ENCODE data around the gene VSIG4.

VSIG4 gene

DNA sequence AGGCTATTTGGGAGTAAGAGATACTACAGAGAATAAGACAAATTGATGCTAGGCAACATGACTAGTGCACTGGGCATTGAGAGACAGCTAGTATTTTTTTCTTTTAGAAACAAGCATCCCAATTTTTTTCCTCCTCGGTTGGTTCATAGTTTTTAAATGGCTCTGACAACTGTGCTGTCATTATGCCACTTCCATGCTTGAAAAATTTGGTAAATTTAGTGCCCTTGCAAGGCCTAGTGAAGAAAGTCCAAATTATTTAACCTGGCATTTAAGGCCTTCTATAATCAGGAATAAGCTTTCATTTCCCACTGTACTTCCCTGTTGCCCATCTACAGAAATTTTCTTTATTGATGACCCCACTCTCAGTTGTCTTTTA is 15.8 kb downstream of the VSIG4 start:
- in situ Hi-C loops (cut with MboI; ENCODE audit: low sequenced_read_pairs), result no loop called here

DNA sequence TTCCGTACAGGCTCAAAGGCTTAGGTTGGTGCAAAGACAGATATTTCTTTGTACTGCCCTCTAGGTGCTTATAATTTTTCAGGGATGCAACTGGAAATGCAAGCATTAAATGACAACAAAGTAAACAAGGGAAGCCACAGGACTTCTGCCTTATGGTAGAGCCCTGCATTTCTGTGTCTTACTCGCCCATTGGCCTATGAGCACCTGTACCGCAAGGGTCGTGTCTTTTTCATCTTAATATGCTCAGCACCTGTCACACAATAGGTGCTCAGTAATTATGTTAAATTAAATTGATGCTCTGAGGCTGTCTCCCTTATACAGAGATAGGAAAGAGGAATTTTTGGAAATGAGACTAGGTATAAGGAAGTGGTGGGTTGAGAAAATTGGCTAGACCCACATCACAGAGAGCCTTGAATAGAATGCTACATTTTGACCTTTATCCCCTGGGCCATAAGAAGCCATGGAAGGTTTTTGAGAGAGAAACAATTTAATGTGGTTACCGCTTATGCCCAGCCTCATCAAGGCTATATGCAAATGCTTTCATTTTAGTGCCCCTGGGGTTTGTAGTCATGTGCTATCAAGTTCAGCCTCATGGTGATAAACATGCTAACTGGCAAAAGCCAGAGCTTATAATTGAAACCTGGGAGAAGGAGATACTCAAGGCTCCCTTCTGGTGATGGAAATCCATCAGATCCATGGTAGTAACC is 16.3 kb downstream of the VSIG4 start:
- in situ Hi-C loops (cut with MboI; ENCODE audit: low sequenced_read_pairs), result no loop called here

DNA sequence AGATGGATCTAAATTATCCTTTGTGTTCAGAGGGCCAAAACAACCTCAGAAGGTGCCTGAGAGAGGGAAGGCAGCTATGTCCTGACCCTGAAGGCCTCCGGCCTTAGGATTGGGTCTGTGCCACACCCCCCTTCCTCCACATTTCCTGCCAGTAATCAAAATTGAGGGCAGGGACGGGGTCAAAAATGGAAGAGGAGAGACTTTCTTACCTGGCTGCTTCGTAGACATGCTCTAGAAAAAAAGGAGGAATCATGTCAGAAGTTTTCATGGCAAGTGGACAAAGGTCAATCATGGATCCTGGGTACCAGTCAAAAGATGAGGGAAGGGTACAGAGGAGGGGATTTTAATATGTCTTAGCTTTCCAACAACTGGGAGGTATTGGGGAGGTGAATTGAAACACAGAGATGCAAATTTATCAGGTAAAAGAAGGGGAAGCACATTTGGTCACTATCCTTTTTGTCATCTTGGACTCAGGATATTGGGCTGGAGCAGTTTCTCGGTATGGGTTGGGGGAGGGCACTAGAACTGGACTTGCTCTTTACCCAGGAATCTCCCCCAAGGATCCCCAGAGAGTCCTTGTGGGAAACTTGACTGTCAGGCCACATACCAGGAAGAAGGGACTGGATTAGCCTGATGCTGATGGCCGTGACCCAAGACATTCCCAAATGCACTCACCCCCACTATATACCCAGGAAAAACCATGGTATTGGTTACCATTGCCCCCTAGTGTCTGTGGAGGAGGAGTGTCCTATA is 17.1 kb downstream of the VSIG4 start:
- in situ Hi-C loops (cut with MboI; ENCODE audit: low sequenced_read_pairs), result no loop called here

DNA sequence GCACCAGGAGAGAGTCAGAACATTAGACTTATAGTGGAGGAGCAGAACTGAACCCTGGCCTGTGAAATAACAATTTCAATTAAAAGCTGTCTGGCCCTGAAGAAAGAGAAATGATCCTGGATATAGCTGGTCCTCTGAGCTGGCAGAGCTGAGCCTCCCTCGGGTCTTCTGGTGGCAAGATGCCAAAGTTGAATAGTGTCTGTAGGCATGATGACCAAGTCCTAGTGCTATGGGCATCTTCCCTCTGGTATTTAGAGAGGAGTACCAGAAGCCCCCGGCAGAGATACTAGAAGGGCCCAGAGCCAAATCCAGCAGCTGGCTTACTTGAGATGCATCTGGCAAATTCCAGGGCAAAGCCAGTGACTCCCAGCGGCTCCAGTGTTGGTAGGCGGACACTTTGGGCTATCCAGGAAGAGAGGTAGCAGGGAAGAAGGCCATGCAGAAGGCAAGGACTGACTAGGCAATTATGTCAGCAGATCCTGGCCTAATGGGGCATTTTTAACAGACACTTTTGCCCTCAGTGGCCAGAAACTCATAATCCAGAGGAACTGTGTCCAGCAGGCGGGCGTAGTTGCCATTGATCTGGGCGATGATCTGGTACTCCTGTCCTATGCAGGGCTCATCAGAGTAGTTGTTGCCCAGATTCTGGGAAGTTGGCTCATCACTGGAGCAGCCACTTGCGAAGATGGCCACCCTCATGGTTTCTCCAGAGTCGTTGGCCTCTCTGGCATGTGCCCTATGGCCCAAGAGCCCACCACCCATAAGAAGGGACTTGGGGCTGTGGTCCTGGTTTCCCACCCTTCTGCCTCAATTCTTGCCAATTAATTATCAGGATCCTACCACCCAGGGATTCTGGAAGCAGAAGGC is 17.9 kb downstream of the VSIG4 start:
- in situ Hi-C loops (cut with MboI; ENCODE audit: low sequenced_read_pairs), result no loop called here

DNA sequence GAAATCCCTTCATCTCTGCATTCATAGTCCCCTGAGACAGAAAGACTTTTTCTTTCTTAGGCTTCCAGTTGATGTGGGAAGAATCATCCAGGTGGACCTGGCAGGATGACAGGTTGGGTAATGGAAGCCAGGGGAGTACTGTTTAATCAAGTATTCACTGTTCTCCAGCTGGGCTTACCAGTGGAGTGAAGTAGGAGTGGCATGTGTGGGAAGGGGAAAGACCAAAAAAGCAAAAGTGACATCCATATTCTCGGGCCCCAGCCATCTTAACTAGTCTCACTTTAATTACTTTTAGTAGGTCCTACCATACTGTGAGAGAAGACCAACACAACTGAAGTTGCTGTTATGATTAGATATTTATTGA is 18.5 kb downstream of the VSIG4 start:
- in situ Hi-C loops (cut with MboI; ENCODE audit: low sequenced_read_pairs), result no loop called here

DNA sequence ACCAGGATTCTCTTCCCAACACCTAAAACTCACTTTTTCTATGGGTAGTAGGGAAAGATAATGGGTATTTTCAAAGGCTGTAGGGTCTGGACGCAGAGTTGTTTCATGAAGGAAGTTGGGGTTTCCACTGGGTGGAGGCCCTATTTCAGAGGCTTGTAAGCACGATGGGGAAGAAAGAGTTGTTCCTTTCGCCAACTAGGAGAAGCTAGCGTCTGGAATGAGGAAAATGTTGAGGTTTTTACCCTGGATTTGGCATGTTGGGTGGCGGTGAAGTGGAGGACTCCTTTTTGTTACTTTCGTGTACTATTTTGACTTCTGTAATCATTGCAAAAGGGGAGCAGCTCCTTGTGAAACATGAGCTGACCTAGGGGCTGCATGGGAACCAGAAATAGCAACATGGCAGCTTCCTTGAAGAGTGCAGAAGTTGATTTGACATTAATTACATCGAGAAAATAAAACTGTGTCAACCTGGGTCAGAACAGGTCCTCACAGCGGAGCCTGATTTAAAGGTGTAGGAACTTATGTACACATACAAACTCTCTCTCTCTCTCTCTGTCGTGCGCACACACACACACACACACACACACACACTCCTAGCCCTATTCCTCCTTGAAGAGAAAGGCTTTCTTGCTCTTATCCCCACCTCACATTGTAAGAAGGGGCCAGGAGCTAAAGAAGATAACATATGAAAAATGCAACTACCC is 19.1 kb downstream of the VSIG4 start:
- in situ Hi-C loops (cut with MboI; ENCODE audit: low sequenced_read_pairs), result no loop called here

DNA sequence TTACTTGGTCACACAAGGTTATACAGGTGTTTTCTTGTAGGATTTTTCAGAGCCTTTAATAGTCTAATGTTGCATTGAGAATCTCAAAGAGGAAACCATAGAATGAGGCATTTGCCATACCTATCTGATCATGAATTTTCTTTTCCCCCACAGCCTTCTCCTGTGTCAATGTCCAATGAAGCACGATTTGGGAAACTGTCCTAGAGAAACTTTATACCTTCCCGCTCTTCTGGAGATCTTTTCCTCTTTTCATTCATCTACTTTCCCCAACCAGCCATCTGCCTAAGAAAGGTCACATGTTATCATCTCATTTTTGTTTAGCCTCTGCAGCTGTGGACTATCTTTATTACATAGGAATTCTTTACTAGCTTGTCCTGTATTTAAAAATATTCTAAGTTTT is 19.9 kb downstream of the VSIG4 start:
- in situ Hi-C loops (cut with MboI; ENCODE audit: low sequenced_read_pairs), result no loop called here

DNA sequence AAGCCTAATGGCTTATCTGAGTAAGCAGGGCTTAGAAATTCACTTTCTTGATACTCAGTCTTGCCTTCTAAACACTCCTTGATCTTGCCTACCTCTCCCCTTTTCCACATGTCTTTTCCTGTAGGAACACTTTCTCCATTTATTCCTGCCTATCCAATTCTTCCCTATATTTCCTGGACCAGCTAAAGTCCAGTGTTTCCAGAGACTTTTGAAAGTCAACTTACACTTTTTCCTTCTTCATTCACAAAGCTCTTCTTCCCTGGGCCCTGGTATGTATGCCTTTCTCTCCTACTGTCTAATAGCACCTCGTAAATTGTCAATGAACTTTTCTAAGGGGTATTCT is 20.6 kb downstream of the VSIG4 start:
- in situ Hi-C loops (cut with MboI; ENCODE audit: low sequenced_read_pairs), result no loop called here

DNA sequence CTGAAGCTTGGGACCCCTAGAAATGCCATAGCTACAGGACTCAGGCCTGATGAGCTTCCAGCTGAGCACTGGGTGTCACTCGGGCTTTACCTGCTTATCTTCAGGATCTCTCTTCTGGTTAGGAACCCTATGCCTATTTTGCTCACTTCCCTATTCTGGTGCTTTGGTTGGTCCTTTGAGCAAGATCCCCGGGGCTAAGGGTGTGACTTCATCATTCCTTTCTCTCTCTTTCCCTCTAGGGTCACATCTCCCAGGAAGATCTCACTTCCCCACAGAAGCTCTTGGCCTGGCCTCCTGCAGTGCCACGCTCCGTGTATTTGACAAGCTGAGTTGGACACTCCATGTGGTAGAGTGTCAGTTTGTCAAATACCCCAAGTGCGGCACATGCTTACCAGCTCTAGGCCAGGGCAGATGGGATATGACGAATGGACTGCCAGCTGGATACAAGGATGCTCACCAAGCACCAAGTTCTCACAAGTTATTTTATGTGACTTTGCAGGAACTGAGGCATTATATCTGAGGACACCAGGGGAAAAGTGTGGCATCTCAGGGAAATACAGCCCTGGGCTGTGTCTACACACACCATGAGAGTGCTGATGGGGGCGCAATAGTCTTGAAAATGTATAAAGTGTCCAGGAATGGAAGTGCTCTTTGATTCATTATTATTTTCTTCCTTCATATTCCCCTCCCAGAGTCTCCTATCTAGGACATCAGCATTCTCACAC is 21.1 kb downstream of the VSIG4 start:
- in situ Hi-C loops (cut with MboI; ENCODE audit: low sequenced_read_pairs), result no loop called here

DNA sequence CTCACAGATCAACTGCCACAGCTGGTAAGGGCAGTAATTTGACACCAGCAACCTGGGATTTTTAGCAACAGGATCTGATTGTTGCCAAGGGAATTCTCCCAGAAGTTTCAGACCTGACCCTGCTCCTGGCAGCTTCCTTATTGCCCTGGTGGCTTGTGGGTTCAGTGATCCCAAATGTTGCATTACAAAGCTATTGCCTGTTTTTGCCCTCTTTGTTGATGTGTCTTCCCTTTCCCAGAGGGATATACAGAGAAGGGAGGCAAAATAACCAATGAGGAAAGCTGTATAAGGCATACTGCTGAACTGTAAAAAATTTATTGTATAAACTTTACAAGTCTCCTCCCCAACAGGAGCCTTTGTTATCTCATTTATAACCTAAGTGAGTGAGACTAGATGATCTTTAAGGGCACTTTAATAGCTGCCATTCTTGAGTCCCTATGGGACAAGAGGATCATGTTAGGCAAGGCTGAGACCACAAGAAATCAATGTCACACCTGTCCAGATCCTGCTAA is 22.2 kb downstream of the VSIG4 start:
- in situ Hi-C loops (cut with MboI; ENCODE audit: low sequenced_read_pairs), result no loop called here

DNA sequence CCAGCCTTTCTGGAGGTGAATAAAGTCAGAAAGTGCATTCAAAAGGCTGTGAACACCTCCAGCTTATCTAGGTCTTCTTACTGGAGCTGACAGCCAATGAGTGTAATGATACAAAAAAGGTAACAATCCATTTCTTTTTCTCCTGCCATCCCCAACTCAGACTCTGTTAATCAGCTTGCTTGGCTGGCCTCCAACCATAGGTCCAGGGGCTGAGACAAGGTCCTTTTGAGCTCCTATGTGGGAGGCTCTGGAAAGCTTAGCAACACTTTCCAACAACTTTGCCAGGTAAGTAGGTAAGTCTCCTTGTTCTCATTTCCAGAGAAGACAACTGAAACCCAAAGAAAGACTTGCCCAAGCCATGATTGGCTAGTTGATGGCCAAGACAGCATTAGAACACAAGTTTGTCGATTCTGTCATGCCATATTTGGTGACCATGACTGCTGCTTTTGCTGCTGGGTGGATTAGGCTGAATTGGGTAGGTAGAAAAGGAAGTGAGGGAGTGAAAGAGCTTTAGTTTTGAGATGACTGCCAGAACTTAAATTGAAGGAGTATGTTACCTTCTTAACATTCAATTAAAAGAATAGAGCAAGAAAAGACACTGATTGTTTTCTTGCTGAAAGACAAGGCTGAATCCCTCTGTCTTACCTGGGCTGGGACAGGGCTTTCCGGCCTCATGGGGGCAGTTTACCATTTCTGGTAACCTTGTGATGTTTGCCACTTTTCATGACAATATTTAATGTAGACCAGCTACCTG is 22.8 kb downstream of the VSIG4 start:
- in situ Hi-C loops (cut with MboI; ENCODE audit: low sequenced_read_pairs), result no loop called here

DNA sequence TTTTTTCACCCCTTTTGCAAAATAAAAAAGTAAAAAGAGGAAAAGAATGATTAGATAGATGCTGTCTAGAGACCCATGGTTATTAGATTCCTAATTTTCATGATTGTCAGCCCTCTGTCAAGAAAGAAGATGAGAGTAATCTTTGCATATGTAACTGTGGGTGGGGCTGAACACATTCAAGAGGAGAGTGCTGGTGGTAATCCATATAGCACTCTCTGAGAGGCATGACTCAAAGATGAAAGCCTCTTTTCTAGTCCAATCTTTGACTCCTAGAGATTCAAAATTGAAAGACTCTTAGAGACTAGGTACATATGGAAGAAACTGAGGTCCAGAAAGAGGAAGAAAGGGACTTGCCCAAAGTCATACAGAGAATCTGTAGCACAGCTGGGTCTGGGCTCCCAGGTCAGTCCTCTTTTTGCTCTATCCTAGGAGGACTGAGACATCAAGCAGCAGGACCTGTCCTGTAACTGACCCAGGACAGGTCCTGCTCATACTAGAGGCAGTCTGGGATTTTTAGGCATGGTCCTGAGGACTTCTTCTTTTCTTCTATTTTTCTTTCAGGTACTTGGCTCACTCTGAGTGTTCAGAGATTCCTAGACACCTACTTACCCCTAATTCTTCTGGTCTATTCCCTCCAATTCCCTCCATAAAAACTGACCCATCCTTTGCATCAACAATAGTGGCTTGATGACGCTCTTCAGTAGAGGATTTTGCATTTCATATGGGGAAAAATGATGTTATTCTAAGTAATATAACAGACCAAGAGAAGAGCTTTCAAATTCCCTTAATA is 23.8 kb downstream of the VSIG4 start:
- in situ Hi-C loops (cut with MboI; ENCODE audit: low sequenced_read_pairs), result no loop called here

DNA sequence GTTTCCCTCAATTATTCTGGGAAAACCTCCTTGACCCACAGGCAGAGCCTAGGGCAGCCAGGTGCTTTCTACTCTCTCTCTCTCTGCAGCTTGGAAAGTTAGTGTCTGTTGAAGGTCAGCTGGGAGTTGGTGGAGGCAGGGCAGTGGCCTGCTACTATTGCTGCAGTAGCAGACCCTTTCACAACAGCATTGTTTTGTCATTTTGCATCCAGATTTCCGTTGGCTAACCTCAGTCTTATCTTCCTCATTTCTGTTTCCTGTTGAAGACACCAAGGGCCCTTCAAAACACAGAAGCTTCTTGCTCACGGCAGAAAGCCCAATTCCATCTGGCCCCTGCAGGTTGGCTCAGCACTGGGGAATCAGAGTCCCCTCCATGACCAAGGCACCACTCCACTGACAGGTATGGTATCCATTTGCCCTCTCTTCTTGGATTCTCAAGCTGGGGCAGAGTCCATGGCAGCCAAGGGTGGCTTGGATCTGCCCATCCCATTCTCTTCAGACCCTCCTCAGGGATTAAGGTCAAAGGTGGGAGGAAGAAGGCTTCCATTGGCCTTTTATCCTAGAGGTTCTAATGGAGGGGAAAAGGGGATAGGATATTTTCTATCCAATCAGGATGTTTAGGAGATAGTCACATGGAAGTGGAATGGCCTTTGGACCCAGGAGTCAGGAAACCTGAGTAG is 24.6 kb downstream of the VSIG4 start:
- in situ Hi-C loops (cut with MboI; ENCODE audit: low sequenced_read_pairs), result no loop called here

DNA sequence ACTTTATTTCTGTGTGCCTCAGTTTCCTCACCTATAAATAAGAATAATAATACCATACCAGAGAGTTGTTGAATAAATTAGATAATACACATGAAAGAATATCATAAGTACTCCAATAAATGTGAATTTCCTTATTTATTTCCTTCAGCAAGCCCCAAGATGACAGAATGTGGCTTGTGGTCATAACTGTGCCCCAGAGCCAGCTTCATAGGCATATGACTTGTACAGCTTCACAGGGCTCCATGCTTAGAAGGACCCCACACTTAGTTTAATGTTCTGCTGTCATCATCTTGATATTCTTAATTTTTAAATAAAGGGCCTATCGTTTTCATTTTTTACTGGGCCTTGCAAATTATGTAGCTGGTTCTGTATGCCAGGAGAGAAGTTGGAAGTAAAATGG is 25.3 kb downstream of the VSIG4 start:
- in situ Hi-C loops (cut with MboI; ENCODE audit: low sequenced_read_pairs), result no loop called here

DNA sequence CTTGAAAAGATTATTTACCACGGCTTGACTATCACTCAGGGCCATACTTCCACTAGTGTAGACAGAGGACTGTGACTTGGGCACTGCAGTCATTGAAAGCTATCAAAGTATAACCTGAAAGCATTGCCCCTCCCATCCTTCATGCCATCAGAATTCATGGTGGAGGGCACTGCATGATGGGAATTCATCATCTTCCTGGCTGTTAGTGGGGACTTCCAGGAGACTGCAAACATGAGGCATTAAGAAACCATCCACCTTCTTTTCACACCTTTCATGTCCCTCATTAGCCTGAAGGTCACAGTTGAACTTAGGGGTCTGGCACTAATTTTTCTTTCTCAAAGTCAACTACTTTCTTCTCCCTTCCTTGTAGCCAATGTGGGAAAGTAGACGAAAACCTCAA is 25.8 kb downstream of the VSIG4 start:
- in situ Hi-C loops (cut with MboI; ENCODE audit: low sequenced_read_pairs), result no loop called here

DNA sequence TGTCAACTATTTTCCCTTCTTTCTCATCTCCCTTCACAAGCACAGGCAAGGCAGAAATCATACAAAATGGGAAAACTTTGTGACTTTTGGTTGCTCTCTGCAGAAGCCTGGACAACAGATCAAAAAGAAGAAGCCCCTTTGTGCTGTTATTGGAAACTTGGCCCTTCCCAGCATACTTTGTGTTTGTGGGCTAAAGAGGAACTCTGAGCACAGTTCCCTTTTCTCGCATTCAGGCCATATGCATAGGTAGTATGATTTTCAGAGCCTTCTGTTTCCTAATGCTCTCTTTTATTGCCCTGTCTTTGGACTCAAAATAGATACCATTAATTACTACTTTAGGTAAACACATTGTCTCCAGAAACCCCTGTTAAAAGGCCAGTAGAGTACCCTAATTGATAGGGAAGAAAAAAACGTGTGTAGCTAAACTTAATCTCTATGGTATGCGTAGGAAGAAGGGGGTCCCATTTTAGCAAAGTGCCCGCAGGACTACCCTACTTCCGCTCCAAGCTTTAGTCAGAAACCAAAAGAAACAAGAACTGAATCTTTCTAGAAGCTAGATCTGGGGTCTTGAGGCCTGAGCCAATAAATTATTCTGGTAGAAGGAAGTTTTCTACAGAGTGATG is 26.6 kb downstream of the VSIG4 start:
- in situ Hi-C loops (cut with MboI; ENCODE audit: low sequenced_read_pairs), result no loop called here

DNA sequence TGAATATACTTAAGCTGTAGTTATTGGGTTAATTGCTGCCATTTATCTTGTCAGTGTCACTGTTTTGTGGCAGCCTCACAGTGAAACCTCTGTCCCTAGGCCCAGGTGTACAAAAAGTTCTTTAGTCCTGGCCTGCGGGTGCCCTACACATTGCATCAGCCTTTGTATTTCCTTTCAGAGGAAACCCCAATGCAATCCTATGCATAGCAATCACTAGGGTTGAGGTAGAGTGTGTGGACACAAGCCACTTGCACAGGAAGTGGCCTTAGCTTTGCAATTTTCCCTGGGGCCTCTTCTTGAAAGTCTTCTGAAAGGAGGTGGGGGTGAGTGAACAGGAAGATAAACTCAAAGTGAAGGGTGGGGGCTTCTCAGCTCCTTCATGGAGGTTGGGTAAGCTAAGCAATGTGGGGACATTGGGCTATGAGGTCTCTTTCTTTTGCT is 27.8 kb downstream of the VSIG4 start:
- in situ Hi-C loops (cut with MboI; ENCODE audit: low sequenced_read_pairs), result no loop called here

All from hTERT RPE-1 (cell line).